ENCODE data around the gene PRDX2. TPM values are rescaled to one million over a fixed set of nuclear protein-coding genes. Genes with fewer than 3 reads are reported as not detected.

The PRDX2 gene
- total and polyA plus RNA-seq, 2 of the 4 experiments (the other 2 are of a cell fraction), result 371 to 378 TPM

DNA sequence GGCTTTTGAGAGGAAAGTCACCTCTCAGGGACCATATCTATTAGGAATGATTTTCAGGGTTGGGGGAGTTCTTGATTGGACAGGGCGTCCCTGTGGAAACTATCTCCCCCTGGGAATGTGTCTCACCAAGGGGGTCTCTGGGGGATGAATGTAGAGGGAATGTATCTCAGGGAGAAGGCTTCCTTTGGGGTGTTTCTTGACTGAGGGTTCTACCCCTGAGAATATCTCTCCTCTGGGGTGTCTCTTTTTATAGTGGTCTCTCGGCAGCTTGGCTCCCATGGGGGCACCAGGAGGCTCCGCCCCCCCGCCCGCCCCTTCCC, 31.8 kb upstream of the PRDX2 start:
- no peaks in the 10 kb centered on the region for H3K79me1 ChIP-seq (ENCODE audit: low read depth in 1 of 2, low read length in 2 of 2)
- no peak overlapping the region for H4K5ac ChIP-seq (ENCODE audit: low read depth, low read length)
- H3K4me2 ChIP-seq (ENCODE audit: low read depth, low read length), result no peak overlapping the region
- no peak overlapping the region for H4K91ac ChIP-seq (ENCODE audit: insufficient read depth, low read depth, low read length)
- intact Hi-C loops (cut with micrococcal nuclease), result no loop called here
- H3K4me1 ChIP-seq (ENCODE audit: control insufficient read depth, insufficient read depth, low read length), result peaks cover 3% of the 10 kb centered on the region; the same call in 1 of the 2 replicates
- H3K18ac ChIP-seq (ENCODE audit: low read depth, low read length), result no peak overlapping the region
- H2BK20ac ChIP-seq (ENCODE audit: low read depth, low read length), result no peak overlapping the region
- H2AFZ ChIP-seq (replicated peaks; ENCODE audit: low read length, poor library complexity), result no peak overlapping the region
- DNase-seq (no peak), ATAC-seq (ENCODE audit: low read depth) (no peak)
- BruUV-seq (replicated peaks), result no TSS peak
- no peak overlapping the region for H2BK120ac ChIP-seq (ENCODE audit: low read depth, low read length)
- H3K14ac ChIP-seq (replicated peaks; ENCODE audit: low read depth, low read length), result no peak overlapping the region
- no peak overlapping the region for H3K9ac ChIP-seq (ENCODE audit: low read depth, low read length)
- WGBS, 2 experiments (ENCODE audit: extremely low coverage in 2 of 2, insufficient read length in 1 of 2), result no CpG with 5 or more reads among the region's 5 CpGs
- dilution Hi-C loops (cut with HindIII; ENCODE audit: low sequenced_read_pairs, unreplicated experiment), result no loop called here
- H3K27ac ChIP-seq (ENCODE audit: insufficient read depth, low read length), result no peak overlapping the region
- ChIA-PET CTCF (no interaction called here), POLR2A (ENCODE audit: unreplicated experiment) (no interaction called here)
- no peak overlapping the region for H2BK5ac ChIP-seq (ENCODE audit: low read depth, low read length, poor library complexity, severe bottlenecking)
- H3K4me3 ChIP-seq (ENCODE audit: insufficient read depth, low read depth, low read length), result no peak overlapping the region
- no peak overlapping the region for H2AK5ac ChIP-seq (ENCODE audit: low read depth, low read length)
- no peaks in the 10 kb centered on the region; the same call in 1 of the 2 replicates for H3K9me3 ChIP-seq (ENCODE audit: control insufficient read depth, insufficient read depth, low read length)
- no peak overlapping the region for H4K8ac ChIP-seq (ENCODE audit: low read depth in 2 of 2, low read length in 2 of 2)
- H3K23ac ChIP-seq (ENCODE audit: low read depth, low read length), result no peak overlapping the region
- H4K20me1 ChIP-seq (ENCODE audit: insufficient read depth, low read length), result peaks cover 21% of the 10 kb centered on the region
- 0 out of 2 replicates have a peak, but pooled peaks cover 8% of the 10 kb centered on the region for H3K9me1 ChIP-seq (ENCODE audit: insufficient read depth, low read length)
- no peaks in the 10 kb centered on the region for H3K36me3 ChIP-seq (ENCODE audit: control insufficient read depth, insufficient read depth, low read length)
- H3K4ac ChIP-seq (ENCODE audit: low read depth, low read length), result no peak overlapping the region
- in situ Hi-C loops (cut with MboI; ENCODE audit: low sequenced_read_pairs), result no loop called here
- TF ChIP-seq RCOR1 (IDR thresholded peaks at IDR 0.05; ENCODE audit: insufficient replicate concordance, low read length), result no peak
- no peak for TF ChIP-seq POLR2A (IDR thresholded peaks at IDR 0.05; ENCODE audit: low read depth, low read length)
- TF ChIP-seq, protein P1, sequence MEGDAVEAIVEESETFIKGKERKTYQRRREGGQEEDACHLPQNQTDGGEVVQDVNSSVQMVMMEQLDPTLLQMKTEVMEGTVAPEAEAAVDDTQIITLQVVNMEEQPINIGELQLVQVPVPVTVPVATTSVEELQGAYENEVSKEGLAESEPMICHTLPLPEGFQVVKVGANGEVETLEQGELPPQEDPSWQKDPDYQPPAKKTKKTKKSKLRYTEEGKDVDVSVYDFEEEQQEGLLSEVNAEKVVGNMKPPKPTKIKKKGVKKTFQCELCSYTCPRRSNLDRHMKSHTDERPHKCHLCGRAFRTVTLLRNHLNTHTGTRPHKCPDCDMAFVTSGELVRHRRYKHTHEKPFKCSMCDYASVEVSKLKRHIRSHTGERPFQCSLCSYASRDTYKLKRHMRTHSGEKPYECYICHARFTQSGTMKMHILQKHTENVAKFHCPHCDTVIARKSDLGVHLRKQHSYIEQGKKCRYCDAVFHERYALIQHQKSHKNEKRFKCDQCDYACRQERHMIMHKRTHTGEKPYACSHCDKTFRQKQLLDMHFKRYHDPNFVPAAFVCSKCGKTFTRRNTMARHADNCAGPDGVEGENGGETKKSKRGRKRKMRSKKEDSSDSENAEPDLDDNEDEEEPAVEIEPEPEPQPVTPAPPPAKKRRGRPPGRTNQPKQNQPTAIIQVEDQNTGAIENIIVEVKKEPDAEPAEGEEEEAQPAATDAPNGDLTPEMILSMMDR (conservative IDR thresholded peaks at IDR 0.05; ENCODE audit: low read depth, low read length), result no peak
- TF ChIP-seq RFX5 (IDR thresholded peaks at IDR 0.05; ENCODE audit: low read depth, low read length), result no peak
- no peak for TF ChIP-seq CHD1 (IDR thresholded peaks at IDR 0.05; ENCODE audit: low read depth, low read length)
- TF ChIP-seq SMC3 (IDR thresholded peaks at IDR 0.05; ENCODE audit: low read depth, low read length), result no peak
- no peak for TF ChIP-seq MXI1 (IDR thresholded peaks at IDR 0.05; ENCODE audit: borderline replicate concordance, low read depth, low read length)
- no peak for TF ChIP-seq MAFK (IDR thresholded peaks at IDR 0.05; ENCODE audit: low read depth, low read length)
- TF ChIP-seq, protein P2, sequence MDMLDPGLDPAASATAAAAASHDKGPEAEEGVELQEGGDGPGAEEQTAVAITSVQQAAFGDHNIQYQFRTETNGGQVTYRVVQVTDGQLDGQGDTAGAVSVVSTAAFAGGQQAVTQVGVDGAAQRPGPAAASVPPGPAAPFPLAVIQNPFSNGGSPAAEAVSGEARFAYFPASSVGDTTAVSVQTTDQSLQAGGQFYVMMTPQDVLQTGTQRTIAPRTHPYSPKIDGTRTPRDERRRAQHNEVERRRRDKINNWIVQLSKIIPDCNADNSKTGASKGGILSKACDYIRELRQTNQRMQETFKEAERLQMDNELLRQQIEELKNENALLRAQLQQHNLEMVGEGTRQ (IDR thresholded peaks at IDR 0.05; ENCODE audit: low read depth, low read length), result no peak
- TF ChIP-seq, protein P3, sequence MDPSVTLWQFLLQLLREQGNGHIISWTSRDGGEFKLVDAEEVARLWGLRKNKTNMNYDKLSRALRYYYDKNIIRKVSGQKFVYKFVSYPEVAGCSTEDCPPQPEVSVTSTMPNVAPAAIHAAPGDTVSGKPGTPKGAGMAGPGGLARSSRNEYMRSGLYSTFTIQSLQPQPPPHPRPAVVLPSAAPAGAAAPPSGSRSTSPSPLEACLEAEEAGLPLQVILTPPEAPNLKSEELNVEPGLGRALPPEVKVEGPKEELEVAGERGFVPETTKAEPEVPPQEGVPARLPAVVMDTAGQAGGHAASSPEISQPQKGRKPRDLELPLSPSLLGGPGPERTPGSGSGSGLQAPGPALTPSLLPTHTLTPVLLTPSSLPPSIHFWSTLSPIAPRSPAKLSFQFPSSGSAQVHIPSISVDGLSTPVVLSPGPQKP (IDR thresholded peaks at IDR 0.05; ENCODE audit: borderline replicate concordance, low read depth, low read length), result no peak
- no peak overlapping the region for H2AK9ac ChIP-seq (replicated peaks; ENCODE audit: low read depth, low read length, poor library complexity)
- H3K27me3 ChIP-seq (ENCODE audit: control insufficient read depth, insufficient read depth, low read length), result peaks cover 48% of the 10 kb centered on the region
- H2BK15ac ChIP-seq (ENCODE audit: low read depth, low read length), result no peak overlapping the region
- H3K56ac ChIP-seq (ENCODE audit: extremely low read depth, insufficient read depth, low read length), result no peak overlapping the region
